Effector memory CD8-positive, alpha-beta T cell (primary cell): Measurements from ENCODE around the gene KIF9.
"Not testable (repeated sequence)": the region's sequence is repeated elsewhere in the genome, so short reads cannot be mapped to it uniquely, and the experiment has no call there.

ENCODE experiments used
- ATAC-seq: fragments of 150-1000 bp; cut with Tn5 transposase; replicated peaks from 2 replicates; pipeline ENCODE4 v1.10.0; 2021; ENCODE audit warnings: mild to moderate bottlenecking, moderate library complexity
- DNase-seq, 3 experiments: peaks; one replicate each; pipeline ENCODE4 v3.0.0; 2021
- H3K27ac Mint-ChIP-seq, 2 donors: one replicate each; pipeline ENCODE4 v1.8.0; 2022; ENCODE audit warnings: mild to moderate bottlenecking in 2 of 2, mixed read lengths in 2 of 2, moderate library complexity in 2 of 2
- H3K27me3 Mint-ChIP-seq, 2 donors: one replicate each; pipeline ENCODE4 v1.8.0; 2022; ENCODE audit warnings: mixed read lengths in 2 of 2
- H3K36me3 Mint-ChIP-seq: one replicate; pipeline ENCODE4 v1.8.0; 2022; ENCODE audit warnings: mild to moderate bottlenecking, moderate library complexity, mixed read lengths; ENCODE audit not compliant: insufficient read depth
- H3K4me1 Mint-ChIP-seq, 2 donors: one replicate each; pipeline ENCODE4 v1.8.0; 2022; ENCODE audit warnings: low read depth in 2 of 2, mixed read lengths in 2 of 2
- H3K4me3 Mint-ChIP-seq, 2 donors: one replicate each; pipeline ENCODE4 v1.8.0; 2022; ENCODE audit warnings: mild to moderate bottlenecking in 2 of 2, mixed read lengths in 2 of 2, moderate library complexity in 2 of 2
- H3K9me3 Mint-ChIP-seq, 2 donors: one replicate each; pipeline ENCODE4 v1.8.0; 2022; ENCODE audit warnings: mixed read lengths in 2 of 2
- total RNA-seq, 9 experiments: gene quantifications; one replicate each; lab custom pipeline; 2026; lab: John Stamatoyannopoulos, UW

The KIF9 gene
- 3.1 to 13.1 (median 4.5) reads per million in 9 experiments for total RNA-seq

DNA sequence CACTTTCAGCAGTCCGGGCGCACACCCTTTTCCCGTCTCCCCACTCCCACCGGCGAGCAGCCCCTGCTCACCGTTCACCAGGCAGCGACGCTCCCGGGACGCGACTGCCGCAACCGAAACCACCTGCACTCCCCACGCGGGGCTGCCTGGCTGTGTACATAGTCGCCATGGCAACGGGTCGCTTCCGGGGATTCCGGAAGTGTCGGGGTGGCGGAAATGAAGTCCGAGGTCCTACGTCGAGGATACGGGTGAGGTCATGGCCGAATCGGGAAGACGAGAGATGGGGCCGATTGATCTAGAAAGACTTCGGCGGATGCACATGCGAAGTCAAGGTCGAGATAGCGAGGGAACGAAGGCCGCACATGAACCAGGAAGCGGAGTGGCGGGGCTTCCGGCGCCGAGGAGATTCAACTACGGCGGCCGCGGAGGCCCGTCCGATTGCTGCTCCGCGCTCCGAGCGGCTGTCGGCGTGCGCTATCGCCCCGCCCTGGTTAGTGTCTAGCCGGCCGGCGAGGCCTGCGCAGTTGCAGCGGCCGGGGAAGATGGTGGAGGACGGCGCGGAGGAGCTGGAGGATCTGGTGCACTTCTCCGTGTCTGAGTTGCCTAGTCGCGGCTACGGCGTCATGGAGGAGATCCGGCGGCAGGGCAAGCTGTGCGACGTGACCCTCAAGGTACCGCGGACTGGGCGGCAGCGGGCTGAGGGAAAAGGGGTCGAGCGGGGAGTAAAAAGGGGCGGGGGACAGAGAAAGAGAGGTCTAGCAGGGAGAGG, at the start of gene KIF9, which contains the start of gene KLHL18:
Gene KIF9, minus strand, starts transcription at position 376 of the 769 bp plus-strand sequence. CDS start 5,425 bp downstream, outside the sequence.
Gene KLHL18, plus strand, starts transcription at position 521 of the 769 bp plus-strand sequence. Its CDS starts 22 bp downstream, at position 543.
- no peaks in the 10 kb centered on the region for H3K27me3 Mint-ChIP-seq

DNA sequence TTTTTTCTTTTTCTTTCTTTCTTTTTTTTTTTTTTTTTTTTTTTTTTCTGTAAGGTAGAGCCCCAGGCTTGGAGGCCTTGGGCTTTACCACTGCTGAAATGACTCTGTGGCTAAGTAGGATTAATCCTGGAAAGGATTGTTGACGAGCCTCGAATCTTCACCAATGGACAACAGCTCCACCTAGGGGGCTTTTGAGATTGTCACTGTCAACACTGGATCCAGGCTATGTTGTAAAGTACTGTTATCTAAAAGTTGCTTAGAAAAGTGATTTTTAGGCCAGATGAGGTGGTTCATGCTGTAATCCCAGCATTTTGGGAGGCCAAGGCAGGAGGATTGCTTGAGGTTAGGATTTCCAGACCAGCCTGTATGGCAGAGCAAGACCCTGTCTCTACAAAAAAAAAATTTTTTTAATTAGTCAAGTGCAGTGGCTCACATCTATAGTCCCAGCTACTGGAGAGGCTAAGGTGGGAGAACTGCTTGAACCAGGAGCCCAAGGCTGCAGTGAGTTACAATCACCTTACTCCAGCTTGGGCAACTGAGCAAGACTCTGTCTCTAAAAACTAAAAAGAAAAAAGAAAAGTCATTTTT, 41.8 kb upstream of the KIF9 start:
- H3K36me3 Mint-ChIP-seq = peaks cover 61% of the 10 kb centered on the region
- H3K27me3 Mint-ChIP-seq = no peaks in the 10 kb centered on the region
- no peak overlapping the region for H3K4me3 Mint-ChIP-seq
- ATAC-seq (peak; percentile 56), DNase-seq (peak; percentile 31 to 43 (median 33))
- H3K4me1 Mint-ChIP-seq = no peaks in the 10 kb centered on the region
- no peak overlapping the region for H3K27ac Mint-ChIP-seq
- H3K9me3 Mint-ChIP-seq = no peaks in the 10 kb centered on the region

More for the DNA sequence above, at the start of gene KIF9, which contains the start of gene KLHL18:
- H3K4me3 Mint-ChIP-seq = peak within 1 kb of the TSS; percentile 96 to 98
- DNase-seq = peak; percentile 93 to 95 (median 94)
- ATAC-seq = peak; percentile 82
- peaks cover 32 to 34% of the 10 kb centered on the region in 2 donors for H3K4me1 Mint-ChIP-seq
- peak within 1 kb of the TSS; percentile 98 to 99 for H3K27ac Mint-ChIP-seq
- H3K9me3 Mint-ChIP-seq = no peaks in the 10 kb centered on the region
- peaks cover 42% of the 10 kb centered on the region for H3K36me3 Mint-ChIP-seq

GRCh38 chr3:47323431-47324277, 41.1 kb upstream of the KIF9 start:
- H3K27ac Mint-ChIP-seq = peak overlapping the region; percentile 52 to 69
- H3K4me1 Mint-ChIP-seq = no peaks in the 10 kb centered on the region

GRCh38 chr3:47319956-47320355, 37.4 kb upstream of the KIF9 start:
- Mint-ChIP-seq H3K27ac (peak overlapping the region in 1 of 2 donors; percentile 11), H3K27me3 (no peaks in the 10 kb centered on the region), H3K4me3 (no peak overlapping the region), H3K36me3 (peaks cover 40% of the 10 kb centered on the region), H3K4me1 (peaks cover 1 to 2% of the 10 kb centered on the region in 2 donors), H3K9me3 (no peaks in the 10 kb centered on the region)
- ATAC-seq = no peak
- no peak for DNase-seq

More at GRCh38 chr3:47323431-47324277, 41.1 kb upstream of the KIF9 start:
- Mint-ChIP-seq H3K27me3 (no peaks in the 10 kb centered on the region), H3K9me3 (no peaks in the 10 kb centered on the region), H3K4me3 (no peak overlapping the region), H3K36me3 (peaks cover 54% of the 10 kb centered on the region)
- DNase-seq (no peak), ATAC-seq (no peak)

GRCh38 chr3:47318916-47319315, 36.3 kb upstream of the KIF9 start:
- Mint-ChIP-seq H3K4me1 (peaks cover 5 to 8% of the 10 kb centered on the region in 2 donors), H3K27ac (peak overlapping the region; percentile 62 to 75), H3K27me3 (no peaks in the 10 kb centered on the region), H3K36me3 (peaks cover 36% of the 10 kb centered on the region), H3K9me3 (no peaks in the 10 kb centered on the region), H3K4me3 (no peak overlapping the region)
- DNase-seq (no peak), ATAC-seq (no peak)

GRCh38 chr3:47316151-47316550, 33.6 kb upstream of the KIF9 start:
- not testable (repeated sequence) for H3K27me3 Mint-ChIP-seq, DNase-seq, H3K9me3 Mint-ChIP-seq, H3K4me3 Mint-ChIP-seq, ATAC-seq, H3K27ac Mint-ChIP-seq
- Mint-ChIP-seq H3K36me3 (peaks cover 20% of the 10 kb centered on the region), H3K4me1 (peaks cover 5 to 10% of the 10 kb centered on the region in 2 donors)

DNA sequence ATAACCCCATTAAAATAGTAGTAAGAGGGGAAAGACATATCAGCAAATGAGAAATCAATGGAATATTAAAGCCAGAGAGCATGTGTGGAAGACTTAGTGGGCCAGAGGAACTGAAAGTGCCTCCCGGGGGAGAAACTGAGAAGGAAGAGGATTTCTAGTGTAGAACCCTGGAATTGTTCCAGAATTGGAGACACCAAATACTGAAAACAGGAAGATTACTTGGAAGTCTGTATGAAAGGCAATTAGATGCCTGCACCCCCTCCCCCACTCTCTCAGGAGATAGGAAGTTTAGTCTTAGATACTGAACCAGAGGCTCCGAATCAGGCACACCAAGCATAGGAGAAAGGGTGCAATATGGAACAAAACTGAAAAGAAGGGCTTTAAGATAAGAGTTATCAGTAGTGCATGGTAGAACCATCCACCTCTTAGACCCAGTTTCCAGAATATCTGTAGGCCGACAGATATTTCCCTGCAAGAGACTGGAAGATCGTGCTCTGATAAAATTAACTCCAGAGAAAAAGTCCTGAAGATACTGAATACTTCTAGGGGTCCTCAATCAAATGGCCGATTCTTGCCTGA, 32.6 kb upstream of the KIF9 start:
- H3K9me3 Mint-ChIP-seq = no peaks in the 10 kb centered on the region
- ATAC-seq (no peak), DNase-seq (no peak)
- no peak overlapping the region for H3K4me3 Mint-ChIP-seq
- H3K4me1 Mint-ChIP-seq = peaks cover 9 to 17% of the 10 kb centered on the region in 2 donors
- H3K27ac Mint-ChIP-seq = peak overlapping the region in 1 of 2 donors; percentile 11
- H3K27me3 Mint-ChIP-seq = no peaks in the 10 kb centered on the region
- H3K36me3 Mint-ChIP-seq = peaks cover 17% of the 10 kb centered on the region

DNA sequence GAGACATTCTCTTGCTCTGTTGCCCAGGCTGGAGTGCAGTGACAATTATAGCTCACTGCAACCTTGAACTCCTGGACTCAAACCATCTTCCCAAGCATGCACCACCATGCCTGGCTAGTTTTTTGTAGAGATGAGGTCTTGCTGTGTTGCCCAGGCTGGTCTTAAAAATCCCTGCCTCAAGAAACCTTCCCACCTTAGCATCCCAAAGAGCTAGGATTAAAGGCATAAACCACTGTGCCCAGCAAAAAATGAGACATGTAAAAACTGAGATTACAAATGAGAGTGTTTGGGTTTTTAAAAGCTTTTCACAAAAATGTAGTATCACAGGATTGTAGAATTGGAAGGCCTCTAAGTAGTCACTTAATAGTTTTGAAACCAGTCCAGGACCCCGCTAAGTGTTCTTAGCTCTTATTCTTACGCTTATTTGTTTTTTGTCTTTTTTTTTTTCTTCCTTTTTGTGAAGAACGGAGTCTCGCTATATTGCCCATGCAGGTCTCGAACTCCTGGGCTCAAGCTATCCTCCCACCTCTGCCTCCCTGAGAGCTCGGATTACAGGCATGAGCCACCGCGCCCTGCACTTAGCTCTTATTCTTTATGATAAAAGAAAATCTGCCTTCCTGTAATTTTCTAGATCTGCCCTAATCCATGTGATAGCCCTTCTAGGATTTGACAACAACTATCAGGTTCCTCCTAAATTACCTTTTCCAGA, 31.6 kb upstream of the KIF9 start:
- DNase-seq (no peak), ATAC-seq (no peak)
- peaks cover 9 to 19% of the 10 kb centered on the region in 2 donors for H3K4me1 Mint-ChIP-seq
- H3K4me3 Mint-ChIP-seq = no peak overlapping the region
- H3K9me3 Mint-ChIP-seq = no peaks in the 10 kb centered on the region
- H3K27ac Mint-ChIP-seq = peak overlapping the region; percentile 41 to 90
- H3K36me3 Mint-ChIP-seq = peaks cover 17% of the 10 kb centered on the region
- H3K27me3 Mint-ChIP-seq = no peaks in the 10 kb centered on the region

DNA sequence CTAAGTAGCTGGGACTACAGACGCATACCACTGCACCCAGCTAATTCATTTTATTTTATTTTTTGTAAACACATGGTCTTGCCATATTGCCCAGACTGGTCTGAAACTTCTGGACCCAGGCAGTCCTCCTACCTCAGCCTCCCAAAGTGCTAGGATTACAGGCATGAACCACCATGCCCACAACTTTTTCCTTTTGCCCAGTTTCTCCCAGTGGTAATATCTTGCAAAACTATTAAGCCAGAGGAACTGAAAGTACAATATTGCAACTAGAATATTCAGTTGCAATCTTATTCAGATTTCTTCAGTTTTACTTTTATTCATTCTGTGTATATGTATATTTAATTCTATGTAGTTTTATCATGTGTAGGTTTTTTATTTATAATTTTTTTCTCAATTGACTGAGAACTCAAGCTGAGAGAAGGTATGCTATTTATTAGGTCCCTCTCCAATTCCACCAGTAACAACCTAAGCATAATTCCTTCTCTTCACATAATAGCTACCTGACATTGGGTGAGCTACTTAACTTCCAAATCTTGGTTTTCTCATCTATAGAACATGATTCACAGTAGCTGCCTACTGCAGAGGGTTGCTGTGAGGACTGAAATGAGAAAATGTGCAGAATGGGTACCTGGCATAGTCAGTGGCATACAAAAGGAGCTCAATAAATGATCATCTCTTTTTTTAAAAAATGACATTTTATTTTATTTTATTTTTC, 30.9 kb upstream of the KIF9 start:
- no peaks in the 10 kb centered on the region for H3K27me3 Mint-ChIP-seq
- H3K4me3 Mint-ChIP-seq = no peak overlapping the region
- no peak for DNase-seq
- no peaks in the 10 kb centered on the region for H3K9me3 Mint-ChIP-seq
- no peak for ATAC-seq
- peak overlapping the region in 1 of 2 donors; percentile 41 for H3K27ac Mint-ChIP-seq
- H3K4me1 Mint-ChIP-seq = peaks cover 9 to 19% of the 10 kb centered on the region in 2 donors
- H3K36me3 Mint-ChIP-seq = peaks cover 17% of the 10 kb centered on the region

GRCh38 chr3:47310391-47310790, 27.8 kb upstream of the KIF9 start:
- ATAC-seq (no peak), DNase-seq (no peak)
- Mint-ChIP-seq H3K27me3 (no peaks in the 10 kb centered on the region), H3K9me3 (no peaks in the 10 kb centered on the region), H3K36me3 (peaks cover 14% of the 10 kb centered on the region), H3K4me3 (no peak overlapping the region), H3K27ac (peak overlapping the region in 1 of 2 donors; percentile 3), H3K4me1 (peaks cover 13 to 31% of the 10 kb centered on the region in 2 donors)

DNA sequence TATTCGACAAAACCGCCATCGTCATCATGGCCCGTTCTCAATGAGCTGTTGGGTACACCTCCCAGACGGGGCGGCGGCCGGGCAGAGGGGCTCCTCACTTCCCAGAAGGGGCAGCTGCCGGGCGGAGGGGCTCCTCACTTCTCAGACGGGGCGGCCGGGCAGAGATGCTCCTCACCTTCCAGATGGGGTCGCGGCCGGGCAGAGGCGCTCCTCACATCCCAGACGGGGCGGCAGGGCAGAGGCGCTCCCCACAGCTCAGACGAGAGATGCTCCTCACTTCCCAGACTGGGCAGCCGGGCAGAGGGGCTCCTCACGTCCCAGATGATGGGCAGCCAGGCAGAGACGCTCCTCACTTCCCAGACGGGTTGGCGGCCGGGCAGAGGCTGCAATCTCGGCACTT, 26.6 kb upstream of the KIF9 start:
- not testable (repeated sequence) for H3K27ac Mint-ChIP-seq, ATAC-seq, H3K4me3 Mint-ChIP-seq, DNase-seq, H3K27me3 Mint-ChIP-seq, H3K9me3 Mint-ChIP-seq
- peaks cover 16% of the 10 kb centered on the region for H3K36me3 Mint-ChIP-seq
- peaks cover 12 to 23% of the 10 kb centered on the region in 2 donors for H3K4me1 Mint-ChIP-seq

DNA sequence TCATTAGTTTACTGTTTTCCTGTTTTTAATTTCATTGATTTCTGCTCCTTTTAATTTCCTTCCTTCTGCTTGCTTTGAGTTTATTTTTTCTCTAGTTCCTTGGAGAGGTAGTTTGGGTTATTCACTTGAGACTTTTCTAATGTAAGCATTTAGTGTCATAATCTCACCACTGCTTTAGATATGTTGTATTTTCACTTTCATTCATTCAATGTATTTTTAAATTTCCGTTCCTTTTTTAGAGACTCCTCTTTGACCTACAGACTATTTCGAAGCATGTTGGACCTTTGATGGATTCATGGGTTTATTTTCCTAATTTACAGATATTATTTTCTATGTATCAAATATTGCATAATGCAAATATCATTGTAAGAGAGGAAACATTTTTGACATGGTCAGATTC, 23.4 kb upstream of the KIF9 start:
- Mint-ChIP-seq H3K27me3 (no peaks in the 10 kb centered on the region), H3K4me3 (no peak overlapping the region), H3K4me1 (peaks cover 12 to 20% of the 10 kb centered on the region in 2 donors), H3K36me3 (peaks cover 29% of the 10 kb centered on the region), H3K9me3 (no peaks in the 10 kb centered on the region), H3K27ac (peak overlapping the region in 1 of 2 donors; percentile 50)
- DNase-seq = no peak
- ATAC-seq = no peak
